ENCODE data around the gene CCDC158.
A peak's percentile ranks its signal among the peaks of the same experiment; 100 is the strongest.
"Not testable (repeated sequence)": the region's sequence is repeated elsewhere in the genome, so short reads cannot be mapped to it uniquely, and the experiment has no call there.

CCDC158 gene

DNA sequence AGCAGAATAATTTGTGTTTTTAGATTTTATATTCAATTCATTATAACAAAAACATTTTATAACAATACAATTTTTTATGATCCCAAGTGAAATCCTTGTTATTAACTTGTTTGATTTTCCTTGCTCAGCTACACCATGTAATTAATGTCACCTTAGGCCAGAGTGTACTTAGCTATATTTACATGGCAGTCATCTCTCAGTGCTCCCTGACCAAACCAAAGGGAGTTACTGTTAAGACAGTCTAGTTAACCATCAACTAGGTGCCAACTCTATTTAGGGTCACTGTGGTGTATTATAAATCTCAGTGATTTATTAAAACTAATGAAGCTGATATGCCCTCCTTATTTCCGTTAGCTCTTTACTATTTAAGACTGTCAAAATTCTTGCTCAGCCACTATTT lies 44.4 kb downstream of the CCDC158 start:
- H3K4me3 ChIP-seq (ENCODE audit: low read depth, low read length): no peak overlapping the region
- DNase-seq (ENCODE audit: low read depth): no peak

DNA sequence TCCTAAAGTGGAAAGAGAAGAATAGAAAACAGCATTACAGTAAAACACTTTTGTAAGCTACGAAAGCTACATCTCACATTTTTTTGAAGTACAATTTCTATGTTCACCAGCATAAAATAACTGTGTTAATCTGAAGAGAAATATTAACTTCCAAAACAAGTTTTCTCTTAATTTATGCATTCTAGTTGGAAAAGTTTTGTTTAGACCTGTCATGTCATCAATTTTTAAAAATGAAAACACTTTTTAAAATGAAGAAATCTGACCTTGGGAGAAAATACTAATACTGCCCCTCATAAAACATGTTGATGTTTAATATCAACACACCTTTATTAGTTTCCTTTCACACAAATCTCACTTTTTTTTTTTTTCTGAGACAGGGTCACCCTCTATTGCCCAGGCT lies 45.2 kb downstream of the CCDC158 start:
- DNase-seq (ENCODE audit: low read depth): no peak
- no peak overlapping the region for H3K4me3 ChIP-seq (ENCODE audit: low read depth, low read length)

DNA sequence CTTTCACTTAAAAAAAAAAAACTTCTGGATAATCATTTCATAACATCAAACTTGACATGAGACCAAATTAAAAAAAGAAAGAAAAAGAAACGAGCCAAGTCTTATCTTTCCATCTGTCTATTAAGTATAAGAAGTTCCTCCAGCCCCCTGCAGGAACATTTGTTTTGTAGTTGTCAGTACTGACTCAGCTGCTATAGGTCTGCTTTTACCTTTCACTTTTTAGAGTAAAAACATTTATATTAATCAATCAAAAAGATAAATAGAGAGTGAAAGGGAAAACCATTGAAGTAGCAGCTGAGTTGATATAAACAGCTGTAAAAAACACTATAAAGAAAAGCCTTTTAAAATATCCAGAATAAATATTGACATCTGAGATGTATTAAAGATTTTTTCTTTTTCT lies 46.1 kb downstream of the CCDC158 start:
- H3K4me3 ChIP-seq (ENCODE audit: low read depth, low read length): no peak overlapping the region
- DNase-seq (ENCODE audit: low read depth): no peak

DNA sequence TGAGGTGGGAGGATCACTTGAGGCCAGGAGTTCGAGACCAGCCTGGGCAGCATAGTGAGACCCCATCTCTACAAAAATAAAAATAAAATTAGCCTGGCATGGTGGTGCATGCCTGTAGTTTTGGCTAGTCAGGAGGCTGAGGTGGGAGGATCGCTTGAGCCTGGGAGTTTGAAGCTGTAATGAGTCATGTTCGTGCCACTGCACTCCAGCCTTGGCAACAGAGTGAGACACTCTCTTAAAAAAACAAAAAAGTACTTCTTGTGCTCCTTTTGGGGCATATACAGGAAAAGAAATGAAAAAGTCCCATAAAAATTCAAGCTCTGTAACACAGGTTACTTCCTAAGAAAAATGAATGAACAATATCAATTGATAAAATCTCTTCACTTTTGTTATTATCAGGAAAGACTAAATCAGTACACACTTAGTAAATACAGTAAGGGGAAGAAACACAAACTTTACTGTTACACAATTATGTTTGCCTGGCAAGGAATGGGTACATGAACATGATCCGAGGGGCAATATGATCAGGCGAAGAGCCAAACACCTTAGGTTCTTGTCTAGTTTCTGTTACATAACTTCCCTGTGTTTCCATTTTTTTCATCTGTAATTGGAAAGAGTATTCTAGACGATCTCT lies 46.9 kb downstream of the CCDC158 start:
- no peak for DNase-seq (ENCODE audit: low read depth)
- H3K4me3 ChIP-seq (ENCODE audit: low read depth, low read length): no peak overlapping the region

DNA sequence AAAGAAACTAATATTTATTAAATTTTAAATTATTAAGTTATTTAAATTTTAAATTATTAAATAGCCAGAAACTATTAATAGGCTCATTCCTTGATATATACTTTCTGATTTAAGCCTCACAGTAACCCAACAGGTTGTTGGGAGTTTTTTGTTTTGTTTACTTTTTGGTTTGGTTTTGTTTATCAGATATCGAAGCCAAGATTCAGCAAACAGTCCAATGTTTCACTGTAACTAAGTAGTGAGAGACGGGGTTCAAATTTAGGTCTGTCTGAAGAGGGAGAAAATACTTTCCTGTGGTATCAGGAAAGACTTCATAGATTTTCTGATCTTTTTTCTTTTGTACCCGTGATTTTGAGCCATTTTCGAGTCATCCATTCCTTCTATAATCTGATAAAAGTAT lies 54.2 kb downstream of the CCDC158 start:
- no peak overlapping the region for H3K4me3 ChIP-seq (ENCODE audit: low read depth, low read length)
- DNase-seq (ENCODE audit: low read depth): no peak

DNA sequence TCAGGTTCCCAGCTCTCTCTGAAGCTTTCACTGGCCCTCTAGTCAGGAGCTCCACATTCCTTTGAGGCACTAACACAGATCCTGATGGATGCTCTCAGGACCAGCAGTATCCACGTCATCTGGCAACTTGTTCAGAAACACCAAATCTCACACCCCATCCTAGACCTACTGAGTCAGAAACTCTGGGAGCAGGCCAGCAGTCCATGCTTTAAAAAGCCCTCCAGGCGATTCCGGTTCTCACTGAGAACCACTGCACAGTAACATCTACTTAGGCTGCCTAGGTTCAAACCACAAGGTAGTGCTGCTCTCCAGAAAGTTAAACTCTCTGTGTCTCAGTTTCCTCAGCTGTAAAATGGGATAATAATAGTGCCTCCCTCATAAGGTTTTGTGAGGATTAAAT lies 55.3 kb downstream of the CCDC158 start:
- H3K4me3 ChIP-seq (ENCODE audit: low read depth, low read length): no peak overlapping the region
- no peak for DNase-seq (ENCODE audit: low read depth)

DNA sequence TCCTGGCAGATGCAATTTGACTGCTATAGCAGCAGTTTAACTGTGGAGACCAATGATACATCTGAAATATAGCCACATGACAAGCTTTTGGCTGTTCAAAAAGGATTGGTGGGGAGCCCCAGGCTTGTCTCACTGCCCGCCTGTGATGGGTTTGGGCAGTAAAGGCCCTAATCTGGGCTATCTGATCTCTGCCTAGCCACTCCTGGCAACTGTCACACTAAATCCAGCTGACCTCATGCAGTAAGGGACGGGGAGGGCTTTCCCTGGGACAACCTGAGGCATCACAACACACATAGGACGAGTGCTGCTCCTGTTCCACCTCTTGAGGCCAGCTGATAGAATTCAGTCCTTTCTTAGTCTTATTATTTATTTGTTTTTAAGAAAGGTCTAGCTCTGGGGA lies 56.2 kb downstream of the CCDC158 start:
- no peak overlapping the region for H3K4me3 ChIP-seq (ENCODE audit: low read depth, low read length)
- no peak for DNase-seq (ENCODE audit: low read depth)

DNA sequence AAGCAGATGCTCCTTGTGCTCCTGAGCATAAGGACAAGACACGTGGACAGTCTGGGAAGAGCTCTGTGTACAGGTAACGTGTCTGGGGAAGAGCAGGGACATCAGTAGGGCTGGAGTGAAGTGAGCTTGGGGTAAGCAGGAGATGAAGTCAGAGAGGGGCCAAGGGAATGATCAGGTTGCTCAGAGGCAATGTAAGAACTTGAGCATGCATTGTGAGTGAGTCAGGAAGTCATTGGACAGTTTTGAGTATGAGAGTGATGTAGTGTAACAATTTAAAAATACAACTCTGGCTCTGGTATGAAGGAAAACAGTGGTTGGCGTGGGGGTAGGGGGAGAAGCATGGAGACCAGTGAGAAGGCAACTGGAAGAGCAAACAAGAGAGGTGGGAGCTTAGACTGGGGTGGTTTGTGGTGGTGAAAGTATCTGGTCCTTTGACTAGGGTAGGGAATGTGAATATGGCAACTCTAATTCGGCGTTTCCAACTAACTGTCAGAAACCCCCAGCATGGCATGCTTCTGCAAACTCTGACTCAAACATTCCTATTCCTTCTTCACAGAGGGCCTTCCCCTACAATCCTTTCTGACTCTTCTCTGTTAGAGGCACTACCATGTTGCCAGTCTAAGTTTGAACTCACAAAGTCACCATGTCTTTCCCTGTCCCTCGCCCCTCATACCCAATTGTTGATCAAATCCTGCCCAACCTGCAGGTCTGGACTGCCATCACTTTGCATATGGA lies 57.2 kb downstream of the CCDC158 start:
- no peak for DNase-seq (ENCODE audit: low read depth)
- no peak overlapping the region for H3K4me3 ChIP-seq (ENCODE audit: low read depth, low read length)

DNA sequence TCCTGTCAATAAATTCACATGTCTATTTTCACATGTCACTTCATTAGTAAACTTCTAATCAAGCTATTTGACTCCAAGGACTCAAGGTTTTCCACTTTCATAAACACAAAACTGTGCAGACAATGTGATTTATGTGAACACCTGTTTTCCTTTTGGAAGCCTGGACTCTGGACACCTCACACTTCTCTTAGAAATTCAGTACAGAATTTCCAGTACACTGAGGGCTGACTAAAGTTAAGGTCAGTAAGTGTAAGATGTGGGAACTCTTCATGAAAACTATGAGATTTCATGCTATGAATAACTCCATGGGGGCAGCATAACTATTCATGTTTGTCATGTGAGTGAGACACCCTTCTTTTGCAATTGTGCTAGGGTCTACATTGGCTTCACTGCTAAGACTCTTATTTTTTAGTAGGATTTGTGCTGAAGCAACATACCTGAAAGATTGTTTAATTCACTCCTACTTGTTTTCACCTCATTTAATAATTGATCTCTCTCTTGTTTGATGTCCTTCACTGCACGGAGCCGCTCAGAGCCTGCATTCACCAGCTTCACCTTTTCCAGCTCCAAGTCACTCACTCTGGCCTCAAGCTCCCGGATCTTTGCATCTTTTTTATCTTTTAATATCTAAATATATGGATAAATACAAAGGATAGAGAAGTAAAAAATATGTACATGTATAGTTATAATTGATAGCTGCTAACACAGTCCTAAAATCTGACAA lies 59.1 kb downstream of the CCDC158 start:
- H3K4me3 ChIP-seq (ENCODE audit: low read depth, low read length): no peak overlapping the region
- DNase-seq (ENCODE audit: low read depth): no peak

DNA sequence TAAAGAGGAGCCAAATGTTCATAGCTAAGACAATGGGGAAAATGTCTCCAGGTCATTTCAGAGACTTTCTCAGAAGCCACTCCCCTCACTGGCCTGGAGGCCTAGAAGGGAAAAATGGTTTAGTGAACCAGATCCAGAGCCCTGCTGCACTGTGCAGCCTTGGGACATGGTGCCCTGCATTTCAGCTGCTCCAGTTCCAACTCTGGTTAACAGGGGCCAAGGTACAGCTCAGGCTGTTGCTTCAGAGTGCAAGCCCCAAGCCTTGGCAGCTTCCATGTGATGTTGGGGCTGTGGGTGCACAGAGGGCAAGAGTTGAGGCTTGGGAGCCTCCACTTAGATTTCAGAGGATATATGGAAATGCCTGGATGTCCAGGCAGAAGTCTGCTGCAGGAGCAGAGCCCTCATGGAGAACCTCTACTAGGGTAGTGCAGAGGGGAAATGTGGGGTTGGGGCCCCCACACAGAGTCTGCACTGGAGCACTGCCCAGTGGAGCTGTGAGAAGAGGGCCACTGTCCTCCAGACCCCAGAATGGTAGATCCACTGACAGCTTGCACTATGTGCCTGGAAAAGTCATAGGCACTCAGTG lies 61.0 kb downstream of the CCDC158 start:
- not testable (repeated sequence) for DNase-seq (ENCODE audit: low read depth)

DNA sequence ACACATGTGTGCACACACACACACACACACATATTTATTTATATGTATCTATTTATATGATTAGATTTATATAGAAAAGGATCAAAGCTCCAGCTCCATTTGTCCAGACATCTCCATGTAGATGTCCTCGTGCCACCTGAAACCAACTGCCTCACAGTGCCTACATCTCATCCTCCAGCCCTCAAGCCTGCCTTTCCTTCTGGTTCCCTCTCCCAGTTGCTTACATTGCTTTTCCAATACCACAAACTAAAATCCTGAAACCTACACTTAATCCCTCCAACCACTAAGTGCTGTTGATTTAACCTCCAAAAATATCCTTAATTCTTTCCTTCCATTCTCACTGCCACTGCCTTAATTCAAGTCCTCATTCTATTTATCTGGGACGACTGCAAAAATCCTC lies 63.0 kb downstream of the CCDC158 start:
- no peak for DNase-seq (ENCODE audit: low read depth)

More for the DNA sequence above, 61.0 kb downstream of the CCDC158 start:
- H3K4me3 ChIP-seq (ENCODE audit: low read depth, low read length): not testable (repeated sequence)

DNA sequence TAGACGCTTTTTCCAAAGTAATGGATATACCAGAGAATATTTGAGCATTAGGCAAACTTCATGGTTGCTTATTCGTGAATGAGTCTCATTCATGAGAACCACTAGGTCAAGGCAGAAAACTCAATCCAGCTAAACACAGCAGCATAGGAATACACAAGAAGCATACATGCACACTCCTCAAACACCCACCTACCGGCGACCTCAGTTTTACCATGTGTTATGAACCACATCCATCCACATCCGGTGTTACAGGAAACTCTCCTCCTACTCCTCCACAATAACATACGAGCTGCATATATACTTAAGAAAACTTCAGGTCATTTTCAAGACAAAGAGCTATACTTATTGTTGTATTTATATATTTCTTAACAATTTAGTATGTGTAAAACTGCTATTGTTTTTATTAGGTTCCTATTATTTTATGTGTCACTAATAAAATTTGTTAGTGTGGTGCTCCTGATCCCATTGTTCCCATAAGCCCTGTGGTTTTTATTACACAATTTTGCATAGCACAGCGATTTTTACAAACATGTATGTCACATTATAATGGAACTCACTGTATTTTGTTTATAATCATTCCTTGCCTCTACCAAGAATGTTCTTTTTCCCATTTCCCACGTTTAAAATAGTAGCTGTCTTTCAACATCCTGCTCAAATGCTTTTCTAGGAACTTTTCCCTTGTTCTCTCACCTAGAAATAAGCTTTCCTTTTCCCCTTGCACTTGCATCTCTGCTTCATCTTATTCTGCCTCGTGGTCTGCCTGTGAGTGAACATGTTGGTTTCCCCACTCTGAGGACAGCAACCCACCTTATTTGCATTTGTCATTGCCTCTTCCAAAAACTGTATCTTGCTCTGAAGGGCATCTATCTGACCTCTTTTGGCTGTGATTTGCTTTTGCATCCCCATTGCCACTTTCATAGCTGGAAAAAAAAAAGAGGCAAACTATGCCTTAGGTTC lies 66.1 kb downstream of the CCDC158 start:
- no peak overlapping the region for H3K4me3 ChIP-seq (ENCODE audit: low read depth, low read length)
- DNase-seq (ENCODE audit: low read depth): no peak

More for the DNA sequence above, 63.0 kb downstream of the CCDC158 start:
- H3K4me3 ChIP-seq (ENCODE audit: low read depth, low read length): no peak overlapping the region

DNA sequence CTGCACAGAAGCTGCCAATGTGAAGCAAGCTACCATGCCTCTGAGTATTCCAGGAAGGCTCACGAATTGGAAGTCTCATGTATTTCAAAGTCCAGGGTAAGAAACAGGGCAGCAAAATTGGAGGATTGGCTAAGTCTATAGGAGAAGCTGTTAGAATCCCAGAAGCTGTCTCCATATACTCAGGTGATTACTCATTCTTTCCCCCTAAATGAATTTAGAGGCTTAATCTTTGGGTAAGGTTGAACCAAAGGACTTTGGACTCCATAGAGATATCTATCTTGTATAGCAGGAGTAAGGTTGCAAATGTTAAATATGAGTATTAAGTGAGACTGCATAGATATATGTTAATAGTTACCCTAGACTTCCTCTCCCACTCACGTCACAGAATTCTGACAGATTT lies 78.1 kb downstream of the CCDC158 start:
- H3K4me3 ChIP-seq (ENCODE audit: low read depth, low read length): no peak overlapping the region
- no peak for DNase-seq (ENCODE audit: low read depth)

DNA sequence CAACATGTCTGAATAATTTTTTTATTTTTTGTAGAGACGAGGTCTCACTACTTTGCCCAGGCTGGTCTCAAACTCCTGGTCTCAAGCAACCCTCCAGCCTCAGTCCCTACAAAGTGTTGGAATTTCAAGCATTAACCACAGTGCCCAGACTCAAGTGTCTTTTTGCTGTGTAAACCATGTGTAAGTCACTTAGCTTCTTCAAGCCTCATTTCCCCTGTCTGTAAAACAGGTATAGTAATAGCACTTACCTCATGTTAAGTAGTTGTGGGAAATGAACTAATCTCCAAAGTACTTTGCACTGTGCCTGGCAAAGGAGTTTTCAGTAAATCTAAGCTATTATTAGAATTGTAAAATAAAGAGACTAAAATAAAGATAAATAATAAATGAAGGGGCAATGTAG lies 78.8 kb downstream of the CCDC158 start:
- H3K4me3 ChIP-seq (ENCODE audit: low read depth, low read length): no peak overlapping the region

DNA sequence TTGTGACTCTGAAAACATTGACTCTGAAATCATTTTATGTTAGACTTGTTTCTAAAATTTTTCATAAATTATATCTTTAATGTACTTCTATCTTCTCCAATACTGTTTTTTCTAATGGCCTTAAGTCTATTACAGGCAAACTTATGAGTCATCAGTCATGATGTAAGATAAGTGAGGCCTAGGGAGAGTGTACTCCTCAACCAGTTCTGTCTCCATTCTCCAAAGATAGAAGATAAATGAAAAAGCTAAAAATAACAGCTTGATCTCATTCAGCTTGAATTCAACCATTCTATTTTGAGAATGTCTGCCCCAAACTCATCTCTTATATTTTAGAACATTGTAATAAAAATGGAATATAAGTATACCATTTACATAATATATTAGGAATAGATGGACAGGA lies 79.9 kb downstream of the CCDC158 start:
- H3K4me3 ChIP-seq (ENCODE audit: low read depth, low read length): no peak overlapping the region
- DNase-seq (ENCODE audit: low read depth): peak; percentile 45

More for the DNA sequence above, 78.8 kb downstream of the CCDC158 start:
- no peak for DNase-seq (ENCODE audit: low read depth)

DNA sequence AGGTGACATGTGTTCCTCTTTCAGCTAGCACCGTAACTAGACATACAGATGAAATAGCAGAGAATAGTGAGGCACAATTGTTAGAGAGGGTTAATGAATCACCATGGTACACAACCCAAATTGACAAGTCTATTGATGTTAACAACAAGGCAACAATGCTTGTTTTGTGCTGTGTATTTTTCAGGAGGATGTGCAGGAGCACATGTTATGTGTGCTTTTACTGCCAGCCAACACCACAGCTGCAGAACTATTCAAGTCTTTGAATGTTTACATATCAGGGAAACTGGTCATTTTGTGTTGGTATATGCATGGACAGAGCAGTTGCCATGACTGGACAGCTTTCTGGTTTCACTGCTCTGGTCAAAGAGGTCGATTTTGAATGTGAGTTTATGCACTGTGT lies 81.6 kb downstream of the CCDC158 start:
- no peak for DNase-seq (ENCODE audit: low read depth)
- H3K4me3 ChIP-seq (ENCODE audit: low read depth, low read length): no peak overlapping the region

DNA sequence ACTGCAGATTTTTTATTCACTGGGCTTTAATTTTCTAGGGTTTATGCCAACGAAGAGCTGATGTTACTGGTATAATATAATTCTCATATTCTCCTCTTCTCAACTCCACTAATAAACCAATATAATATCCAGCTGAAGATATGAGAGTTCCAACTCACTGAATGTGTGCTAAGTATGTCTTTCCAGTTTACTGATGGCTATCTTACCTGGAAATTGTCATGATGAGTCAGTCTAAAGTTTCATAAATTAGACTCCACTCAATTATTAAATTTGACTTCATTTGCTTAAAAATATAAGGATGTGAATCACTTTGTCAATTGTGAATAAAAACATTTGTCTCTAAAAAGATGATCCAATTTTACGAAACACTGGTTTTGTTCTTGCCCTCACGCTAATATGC lies 86.1 kb downstream of the CCDC158 start:
- no peak overlapping the region for H3K4me3 ChIP-seq (ENCODE audit: low read depth, low read length)
- DNase-seq (ENCODE audit: low read depth): no peak

DNA sequence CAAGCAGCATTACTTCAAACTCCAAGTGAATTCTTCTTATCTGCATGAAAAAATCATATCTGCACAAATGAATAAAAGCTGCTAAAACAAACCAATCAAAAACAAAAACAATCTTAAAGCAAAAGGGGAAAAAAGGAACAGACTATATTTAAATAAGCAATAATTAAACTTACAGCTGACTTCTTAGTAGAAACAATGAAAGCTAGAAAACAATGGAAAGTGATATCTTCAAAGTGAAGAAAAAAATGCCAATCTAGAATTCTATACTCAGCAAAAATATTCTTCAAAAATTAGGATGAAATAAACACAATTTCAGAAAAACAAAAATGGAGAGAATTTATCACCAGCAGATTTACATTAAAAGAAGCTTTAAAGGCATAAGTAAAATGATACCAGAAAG lies 94.4 kb downstream of the CCDC158 start:
- DNase-seq (ENCODE audit: low read depth): no peak

DNA sequence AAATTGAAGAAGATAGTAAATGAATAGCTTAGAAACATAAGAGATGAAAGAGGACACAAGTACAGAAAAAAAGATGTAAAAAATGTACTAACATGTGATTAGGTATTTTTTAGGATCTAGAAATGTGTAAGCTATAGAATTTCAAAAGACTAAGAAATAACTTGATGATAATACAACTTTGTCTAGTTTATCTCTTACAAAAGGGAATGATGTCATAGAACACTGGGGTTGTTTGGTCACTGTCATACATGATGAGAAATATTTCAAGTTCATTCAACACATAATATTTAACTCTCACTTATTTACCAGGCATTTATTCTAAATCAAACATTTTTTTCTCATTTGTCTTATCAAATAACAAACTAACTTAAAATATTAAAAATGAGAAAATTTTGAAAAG lies 95.9 kb downstream of the CCDC158 start:
- H3K4me3 ChIP-seq (ENCODE audit: low read depth, low read length): no peak overlapping the region
- no peak for DNase-seq (ENCODE audit: low read depth)

More for the DNA sequence above, 94.4 kb downstream of the CCDC158 start:
- no peak overlapping the region for H3K4me3 ChIP-seq (ENCODE audit: low read depth, low read length)
